Effector CD8-positive, alpha-beta T cell (primary cell): Measurements from ENCODE around the gene TLK2.
"Not testable (repeated sequence)": the region's sequence is repeated elsewhere in the genome, so short reads cannot be mapped to it uniquely, and the experiment has no call there.

Experiments used
- DNase-seq: peaks from one replicate; lab custom pipeline; 2025; lab: John Stamatoyannopoulos, UW

TLK2 gene

DNA sequence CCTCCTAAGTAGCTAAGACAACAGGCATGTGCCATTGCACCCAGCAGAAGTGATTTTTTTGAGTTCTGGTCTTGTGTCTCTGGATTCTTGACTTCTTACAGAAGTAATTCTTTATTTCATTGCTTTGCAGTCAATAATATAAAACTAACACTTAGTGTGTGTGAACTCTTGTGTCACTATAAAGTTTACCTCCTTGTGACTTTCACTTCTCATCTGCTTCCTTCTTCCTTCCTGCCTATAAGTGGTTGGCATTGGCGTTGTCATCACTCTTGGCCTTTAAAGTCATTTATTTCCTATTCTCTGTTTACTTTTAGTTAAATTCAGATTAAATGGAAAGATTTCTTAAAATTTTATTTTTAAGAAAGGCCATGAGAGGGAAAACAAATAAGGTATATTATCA is 12.4 kb downstream of the TLK2 start:
- not testable (repeated sequence) for DNase-seq

- DNase-seq = not testable (repeated sequence)
Measured at GRCh38 chr17:62493049-62493655, 14.5 kb downstream of the TLK2 start.

GRCh38 chr17:62494073-62494472 is 15.4 kb downstream of the TLK2 start:
- not testable (repeated sequence) for DNase-seq

DNA sequence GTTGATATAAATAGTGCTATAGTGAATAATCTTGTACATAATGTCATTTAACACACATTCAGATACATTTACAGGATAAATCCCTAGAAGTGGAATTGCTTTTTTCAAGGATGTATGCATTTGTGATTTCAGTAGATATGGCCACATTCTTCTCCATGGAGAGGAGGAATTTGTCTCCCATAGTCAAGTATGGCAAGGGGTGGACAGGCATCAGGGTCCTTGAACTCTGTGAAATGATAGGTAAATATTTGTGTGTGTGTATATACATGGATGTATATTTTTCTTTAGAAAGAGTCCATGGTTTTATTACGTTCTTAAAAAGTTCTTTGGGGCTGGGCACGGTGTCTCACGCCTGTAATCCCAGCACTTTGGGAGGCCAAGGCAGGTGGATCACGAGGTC is 17.7 kb downstream of the TLK2 start:
- DNase-seq = not testable (repeated sequence)

DNA sequence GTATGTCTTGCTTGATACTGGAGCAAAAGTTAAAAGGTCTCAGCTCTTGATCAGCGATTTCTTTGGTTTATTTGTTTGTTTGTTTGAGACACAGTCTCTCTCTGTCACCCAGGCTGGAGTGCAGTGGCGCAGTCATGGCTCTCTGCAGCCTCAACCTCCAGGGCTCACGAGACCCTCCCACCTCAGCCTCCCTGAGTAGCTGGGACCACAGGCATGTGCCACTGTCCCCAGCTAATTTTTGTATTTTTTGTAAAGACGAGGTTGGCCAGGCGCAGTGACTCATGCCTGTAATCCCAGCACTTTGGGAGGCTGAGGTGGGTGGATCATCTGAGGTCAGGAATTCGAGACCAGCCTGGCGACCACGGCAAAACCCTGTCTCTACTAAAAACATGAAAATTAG is 20.2 kb downstream of the TLK2 start:
- DNase-seq = not testable (repeated sequence)

DNA sequence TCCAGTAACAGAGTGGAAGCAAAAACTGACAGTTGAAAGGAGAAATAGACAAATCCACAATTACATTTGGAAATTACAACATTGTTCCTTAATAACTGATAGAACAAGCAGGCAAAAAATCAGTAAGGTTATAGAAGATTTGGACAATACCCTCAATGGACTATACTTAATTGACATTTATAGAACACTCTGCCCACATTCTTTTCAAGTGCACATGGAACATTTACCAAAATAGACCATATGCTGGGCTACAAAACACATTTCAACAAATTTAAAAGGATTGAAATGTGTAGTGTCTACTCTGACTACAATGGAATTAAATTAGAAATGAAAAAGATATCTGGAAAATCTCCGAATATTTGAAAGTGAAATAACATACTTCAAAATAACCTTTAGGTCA is 21.8 kb downstream of the TLK2 start:
- DNase-seq = not testable (repeated sequence)

DNA sequence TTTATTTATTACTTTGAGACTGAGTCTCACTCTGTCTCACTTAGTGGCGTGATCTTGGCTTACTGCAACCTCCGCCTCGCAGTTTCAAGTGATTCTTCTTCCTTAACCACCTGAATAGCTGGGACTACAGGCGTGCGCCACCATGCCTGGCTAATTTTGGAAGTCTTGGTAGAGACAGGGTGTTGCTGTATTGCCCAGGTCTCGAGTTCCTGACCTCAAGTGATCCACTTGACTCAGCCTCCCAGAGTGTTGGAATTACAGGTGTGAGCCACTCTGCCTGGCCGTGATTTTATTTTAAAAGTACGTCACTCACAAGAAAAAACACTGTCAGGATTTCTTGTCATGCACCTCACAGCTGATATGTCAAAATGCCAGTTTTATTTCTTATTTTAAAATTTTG is 26.2 kb downstream of the TLK2 start:
- DNase-seq = not testable (repeated sequence)

DNA sequence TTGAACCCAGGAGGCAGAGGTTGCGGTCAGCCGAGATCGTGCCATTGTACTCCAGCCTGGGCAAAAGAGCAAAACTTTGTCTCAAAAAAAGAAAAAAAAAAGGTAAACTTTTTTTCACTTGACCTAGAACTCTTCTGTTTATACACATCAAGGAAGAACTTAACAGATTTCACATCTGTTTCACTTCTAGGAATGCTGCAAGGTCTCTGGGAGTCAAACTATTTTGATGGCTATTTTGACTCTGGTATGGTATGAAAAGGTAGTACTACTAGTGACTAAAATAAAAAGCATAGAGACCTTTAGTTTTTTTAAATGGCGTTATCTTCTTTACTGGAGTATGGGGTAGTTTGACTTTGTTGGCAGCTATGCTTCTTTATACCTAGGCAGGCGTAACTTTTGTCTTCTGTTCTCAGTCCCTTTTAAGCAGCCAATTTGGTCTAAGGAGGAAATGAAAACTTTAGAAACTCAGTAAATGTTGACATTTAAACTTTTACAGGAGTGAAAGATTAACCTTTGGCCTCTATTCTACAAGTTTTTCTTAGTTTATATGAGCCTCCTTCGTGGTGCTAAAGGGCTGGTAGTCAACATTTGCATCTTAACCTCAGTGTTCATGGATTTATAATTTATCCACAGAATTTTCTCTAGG is 28.7 kb downstream of the TLK2 start:
- not testable (repeated sequence) for DNase-seq

- not testable (repeated sequence) for DNase-seq
Measured at GRCh38 chr17:62510247-62510819, 31.7 kb downstream of the TLK2 start.

DNA sequence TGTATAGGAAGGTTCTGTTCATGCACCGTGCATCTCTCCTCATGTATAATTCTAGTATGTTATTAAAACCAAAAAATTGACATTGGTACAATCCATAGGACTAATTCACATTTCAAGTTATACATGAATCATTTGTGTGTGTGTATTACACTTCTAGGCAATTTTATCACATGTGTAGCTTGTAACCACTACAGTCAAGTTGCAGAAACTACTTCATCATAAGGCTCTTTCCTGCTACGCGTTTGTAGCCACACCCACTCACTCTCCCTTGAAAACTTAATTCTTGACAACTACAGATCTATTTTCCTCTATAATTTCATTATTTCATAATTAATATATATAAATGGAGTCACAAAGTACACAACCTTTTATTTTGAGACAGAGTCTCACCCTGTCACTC is 32.4 kb downstream of the TLK2 start:
- DNase-seq = not testable (repeated sequence)

GRCh38 chr17:62516376-62516775 is 37.8 kb downstream of the TLK2 start:
- DNase-seq = not testable (repeated sequence)

DNA sequence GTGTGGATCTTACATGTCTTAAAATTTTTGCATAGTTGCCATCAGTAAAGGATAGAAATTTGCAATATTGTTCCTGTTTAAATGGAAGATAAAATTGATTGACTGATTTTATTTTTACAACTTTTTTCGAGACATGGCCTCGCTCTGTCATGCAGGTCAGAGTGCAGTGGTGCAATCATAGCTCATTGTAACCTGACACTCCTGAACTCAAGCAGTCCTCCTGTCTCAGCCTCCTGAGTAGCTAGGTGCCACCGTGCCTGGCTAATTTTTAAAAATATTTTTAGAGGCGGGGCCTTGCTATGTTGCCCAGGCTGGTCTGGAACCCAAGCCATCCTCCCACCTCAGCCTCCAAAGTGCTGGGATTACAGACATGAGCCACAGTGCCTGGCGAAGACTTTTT is 42.7 kb downstream of the TLK2 start:
- not testable (repeated sequence) for DNase-seq

- not testable (repeated sequence) for DNase-seq
Measured at GRCh38 chr17:62524077-62524476, 45.5 kb downstream of the TLK2 start.

- DNase-seq = not testable (repeated sequence)
Measured at GRCh38 chr17:62525317-62525716, 46.7 kb downstream of the TLK2 start.

- not testable (repeated sequence) for DNase-seq
Measured at GRCh38 chr17:62530936-62531335, 52.3 kb downstream of the TLK2 start.

DNA sequence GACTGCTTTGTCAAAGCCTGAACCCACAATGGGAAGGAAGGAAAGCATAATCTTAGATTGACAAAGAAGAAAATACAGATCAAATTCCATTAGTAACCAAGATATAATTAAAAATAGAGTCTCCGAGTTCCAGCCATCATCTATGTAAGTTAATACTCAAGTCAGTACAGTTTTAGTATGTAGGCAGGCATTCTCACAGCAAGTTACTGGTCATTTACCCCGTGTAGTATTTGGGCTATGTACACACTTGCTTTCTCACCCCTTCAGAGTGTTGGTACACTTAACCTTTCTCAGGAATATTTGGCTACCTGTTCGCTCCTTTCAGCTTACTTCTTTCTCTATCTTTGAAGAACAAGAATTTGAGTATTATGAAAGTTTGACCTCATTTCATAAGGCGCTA is 57.9 kb downstream of the TLK2 start:
- not testable (repeated sequence) for DNase-seq

DNA sequence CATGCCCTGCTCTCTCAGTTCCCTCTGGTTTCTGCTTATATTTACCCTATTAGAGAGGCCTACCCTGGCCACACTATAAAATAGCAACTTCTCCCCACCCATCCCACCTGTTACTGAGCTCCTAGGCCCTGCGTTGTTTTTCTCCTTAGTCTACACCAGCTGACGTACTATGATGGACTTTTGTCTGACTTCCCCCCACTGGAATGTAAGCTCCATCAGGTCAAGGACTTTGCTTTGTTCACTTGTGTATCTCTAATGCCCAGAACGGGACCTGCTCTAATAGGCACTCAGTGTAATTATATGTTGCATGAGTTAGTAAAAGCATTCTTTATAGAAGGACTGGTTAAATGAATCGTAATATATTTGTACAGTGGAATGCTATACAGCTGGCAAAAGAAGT is 62.4 kb downstream of the TLK2 start:
- not testable (repeated sequence) for DNase-seq

DNA sequence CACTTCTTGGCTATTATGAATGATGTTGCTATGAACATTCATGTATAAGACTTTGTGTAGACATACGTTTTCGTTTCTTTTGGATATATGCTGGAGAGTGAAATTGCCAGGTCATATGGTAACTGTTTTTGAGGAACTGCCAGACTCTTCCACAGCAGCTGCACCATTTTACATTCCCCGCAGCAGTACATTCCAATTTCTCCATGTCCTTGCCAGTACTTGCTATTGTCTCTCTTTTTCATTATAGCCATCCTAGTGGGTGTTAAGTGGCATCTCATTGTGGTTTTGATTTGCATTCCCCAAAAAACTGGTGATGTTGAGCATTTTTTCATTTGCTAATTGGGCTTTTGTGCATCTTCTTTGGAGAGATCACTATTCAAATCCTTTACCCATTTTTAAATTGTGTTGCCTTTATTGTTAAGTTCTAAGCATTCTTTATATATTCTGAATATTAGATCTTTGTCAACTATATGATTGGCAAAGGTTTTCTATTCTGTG is 64.7 kb downstream of the TLK2 start:
- not testable (repeated sequence) for DNase-seq

DNA sequence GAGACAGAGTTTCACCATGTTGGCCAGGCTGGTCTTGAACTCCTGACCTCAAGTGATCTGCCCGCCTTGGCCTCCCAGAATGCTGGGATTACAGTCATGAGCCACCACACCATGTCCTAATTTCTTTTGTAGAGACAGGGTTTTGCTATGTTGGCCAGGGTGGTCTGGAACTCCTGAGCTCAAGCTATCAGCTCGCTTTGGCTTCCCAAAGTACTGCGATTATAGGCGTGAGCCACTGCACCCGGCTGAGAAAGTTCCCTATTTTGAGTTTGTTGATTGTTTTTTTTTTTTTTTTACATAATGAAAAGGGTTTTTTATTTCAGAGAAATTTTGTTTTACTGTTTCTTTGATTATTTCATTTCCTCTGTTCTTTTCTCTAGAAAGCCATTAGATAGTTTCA is 67.4 kb downstream of the TLK2 start:
- DNase-seq = not testable (repeated sequence)

- not testable (repeated sequence) for DNase-seq
Measured at GRCh38 chr17:62552851-62553659, 74.4 kb downstream of the TLK2 start.

DNA sequence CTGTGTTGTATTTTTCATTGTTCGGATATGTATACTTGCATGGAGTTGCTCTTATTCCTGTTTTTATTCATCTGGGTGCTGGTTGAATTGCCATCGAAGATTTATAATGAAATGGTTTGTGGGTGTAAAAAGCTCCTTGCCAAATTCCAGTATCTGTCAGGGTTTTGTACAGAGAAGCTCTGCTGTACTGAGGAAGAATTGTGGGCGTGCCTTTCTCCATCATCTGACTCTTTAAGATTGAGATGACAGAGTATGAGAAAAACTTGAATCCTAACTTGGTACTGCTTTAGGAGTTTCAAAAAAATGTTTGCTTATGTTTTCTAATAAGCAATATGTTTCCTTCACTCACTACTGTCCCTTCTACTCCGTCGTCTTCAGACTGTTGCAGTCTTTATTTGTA is 78.9 kb downstream of the TLK2 start:
- DNase-seq = not testable (repeated sequence)

- not testable (repeated sequence) for DNase-seq
Measured at GRCh38 chr17:62558941-62559340, 80.3 kb downstream of the TLK2 start.
